Measurements from ENCODE around the gene RPL22L1.
"Not testable (repeated sequence)": the region's sequence is repeated elsewhere in the genome, so short reads cannot be mapped to it uniquely, and the experiment has no call there.

The RPL22L1 gene

DNA sequence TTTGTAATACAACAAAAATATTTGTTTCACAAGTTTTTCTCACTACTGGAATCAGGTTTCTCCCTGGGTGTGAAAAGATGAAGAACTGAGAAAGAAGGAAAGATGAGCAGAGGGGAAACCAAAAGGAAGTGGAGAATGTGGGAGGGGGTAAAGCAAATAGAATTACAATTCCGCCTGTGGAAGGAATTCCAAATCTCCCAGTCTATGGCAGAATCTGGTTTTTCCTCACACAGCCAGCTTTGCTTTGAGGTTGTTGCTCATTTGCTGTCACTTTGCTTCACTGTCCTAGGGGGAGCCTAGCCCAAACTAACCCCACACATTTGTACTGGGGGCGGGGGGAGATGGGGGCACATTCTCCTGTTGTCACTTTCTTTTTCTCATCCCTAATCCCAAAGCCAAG lies 43.9 kb downstream of the RPL22L1 start:
- DNase-seq, result no peak

- not testable (repeated sequence) for DNase-seq
These were observed 46.4 kb downstream of the RPL22L1 start for GRCh38 chr3:170823562-170823961.

GRCh38 chr3:170818325-170818724 lies 51.7 kb downstream of the RPL22L1 start:
- DNase-seq, result not testable (repeated sequence)

DNA sequence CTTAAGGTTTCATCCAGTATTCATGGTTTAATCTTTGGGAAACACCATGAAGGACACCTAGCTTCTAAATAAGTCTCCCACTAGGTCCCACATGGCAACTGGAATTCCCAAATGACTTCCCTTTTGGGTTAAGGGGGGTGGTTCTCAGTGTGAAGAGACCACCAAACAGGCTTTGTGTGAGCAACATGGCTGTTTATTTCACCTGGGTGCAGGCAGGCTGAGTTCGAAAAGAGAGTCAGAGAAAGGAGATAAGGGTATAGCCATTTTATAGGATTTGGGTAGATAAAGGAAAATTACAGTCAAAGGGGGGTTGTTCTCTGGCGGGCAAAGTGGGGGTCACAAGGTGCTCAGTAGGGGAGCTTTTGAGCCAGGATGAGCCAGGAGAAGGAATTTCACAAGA lies 52.5 kb downstream of the RPL22L1 start:
- DNase-seq, result not testable (repeated sequence)

DNA sequence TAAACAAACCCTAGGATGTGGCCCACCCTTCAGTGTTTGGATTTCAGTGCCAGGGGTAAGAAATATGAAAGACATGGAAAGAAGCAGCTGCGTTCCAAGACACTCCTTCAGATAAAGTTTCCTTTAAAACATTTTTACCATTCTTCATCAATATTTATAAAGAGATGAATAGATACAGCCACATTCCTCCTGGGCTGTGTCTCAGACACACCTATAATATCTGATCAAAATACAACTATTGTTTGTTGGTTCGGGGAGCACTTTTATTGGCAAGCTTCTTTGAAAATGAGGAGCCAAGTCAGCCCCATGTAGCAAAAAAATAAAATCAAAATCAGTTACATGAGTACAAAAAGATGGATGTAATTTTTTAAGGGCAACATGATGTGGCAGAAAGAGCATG lies 53.2 kb downstream of the RPL22L1 start:
- DNase-seq, result no peak

DNA sequence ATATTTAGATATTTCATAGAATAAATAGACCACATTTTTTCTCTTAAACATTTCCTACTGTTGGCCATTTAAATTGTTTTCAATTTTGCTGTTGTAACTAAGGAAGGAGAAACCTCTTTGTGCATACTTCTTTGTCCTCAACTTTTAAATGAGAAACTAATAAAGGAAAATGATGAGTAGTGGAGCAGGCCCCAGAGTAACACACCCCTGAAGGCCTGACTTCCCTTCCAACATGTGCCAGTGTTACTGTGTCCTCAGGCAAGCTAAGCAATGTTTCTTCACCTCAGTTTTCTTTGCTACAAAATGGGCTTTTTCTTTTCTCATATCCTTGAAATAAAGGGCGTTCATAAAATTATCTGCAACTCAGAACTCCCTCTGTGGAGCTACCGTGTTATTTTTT lies 53.7 kb downstream of the RPL22L1 start:
- DNase-seq, result no peak

DNA sequence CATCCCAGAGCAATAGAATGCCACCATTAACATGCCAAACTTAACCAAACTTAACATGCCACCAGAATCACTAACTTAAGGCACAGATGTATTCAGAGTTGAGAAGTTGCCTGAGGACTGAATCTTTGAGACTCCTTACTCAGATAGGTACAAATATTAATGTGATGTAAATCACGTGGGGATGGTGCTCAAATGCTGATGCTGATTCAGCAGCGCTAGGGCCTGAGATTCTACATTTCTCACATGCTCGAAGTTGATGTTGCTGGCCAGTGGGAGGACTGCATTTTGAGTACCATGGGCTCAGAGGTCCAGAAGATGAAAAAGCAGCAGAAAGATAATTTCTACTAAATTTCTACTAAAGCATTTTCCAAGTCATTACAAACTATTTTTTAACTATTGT lies 54.1 kb downstream of the RPL22L1 start:
- no peak for DNase-seq

DNA sequence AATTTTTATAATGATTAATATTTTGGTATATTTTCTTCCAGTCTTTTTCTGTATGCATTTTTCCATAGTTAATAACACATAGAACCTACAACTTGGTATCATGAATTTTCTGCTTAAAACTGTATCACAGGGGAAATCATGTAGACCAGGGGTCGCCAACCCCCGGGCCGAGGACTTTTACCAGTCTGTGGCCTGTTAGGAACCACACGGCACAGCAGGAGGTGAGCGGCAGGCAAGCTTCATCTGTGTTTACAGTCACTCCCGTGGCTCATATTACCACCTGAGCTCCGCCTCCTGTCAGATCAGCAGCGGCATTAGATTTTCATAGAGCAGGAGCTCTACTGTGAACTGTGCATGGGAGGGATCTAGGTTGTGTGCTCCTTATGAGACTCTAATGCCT lies 54.7 kb downstream of the RPL22L1 start:
- no peak for DNase-seq

Data from fibroblast of skin of scalp (primary cell).